Right ventricle myocardium inferior (tissue), 1 donor: ENCODE results near the gene NPIPA3. TPM values are rescaled to one million over a fixed set of nuclear protein-coding genes. Genes with fewer than 3 reads are reported as not detected.
"Not testable (repeated sequence)": the region's sequence is repeated elsewhere in the genome, so short reads cannot be mapped to it uniquely, and the experiment has no call there.

Source experiments
- ATAC-seq: fragments of 200-7000 bp; cut with Tn5 transposase; one replicate; pipeline ENCODE4 v1.9.1; 2020; ENCODE audit warnings: mild to moderate bottlenecking, moderate library complexity
- DNase-seq: peaks from one replicate; pipeline ENCODE4 v3.0.0; 2021; ENCODE audit errors: missing footprints
- intact Hi-C: fragments of 100-400 bp; cut with DNase I; formaldehyde crosslinking; loops from one replicate; pipeline ENCODE4 v1.11.0; 2022
- total RNA-seq: library from RNA; stranded (reverse); fragmentation: NEBNext Ultra II Directional; extraction: Animal tissue kit (Norgen Biotek cat#: 25700); gene quantifications from one replicate; pipeline ENCODE4 v1.2.1, GENCODE V29; 2021
- donor health status: DM: no; HTN: yes; CAD: no; lungs with severe emphysema.

The NPIPA3 gene
- total RNA-seq, 1 donor from 2014 or later, result 1.4 TPM

GRCh38 chr16:14740832-14741385 lies 37.7 kb downstream of the NPIPA3 start:
- DNase-seq, intact Hi-C loops, ATAC-seq: not testable (repeated sequence)

- DNase-seq, intact Hi-C loops, ATAC-seq: not testable (repeated sequence)
Observed at GRCh38 chr16:14741794-14742193, 38.6 kb downstream of the NPIPA3 start.

- intact Hi-C loops, DNase-seq: not testable (repeated sequence)
- peak; percentile 99 for ATAC-seq
Observed at GRCh38 chr16:14742273-14743128, 39.3 kb downstream of the NPIPA3 start, which contains the start of gene NPIPA2. NPIPA2 (plus strand) TSS chr16:14742533; CDS start chr16:14748066, 5,533 bp downstream.

GRCh38 chr16:14773654-14774053 lies 70.4 kb downstream of the NPIPA3 start:
- intact Hi-C loops, ATAC-seq: not testable (repeated sequence)

GRCh38 chr16:14775624-14776023 lies 72.4 kb downstream of the NPIPA3 start:
- DNase-seq, intact Hi-C loops, ATAC-seq: not testable (repeated sequence)

More at GRCh38 chr16:14773654-14774053, 70.4 kb downstream of the NPIPA3 start:
- not testable (repeated sequence) for DNase-seq

Other genes with a start within 250 kb of the NPIPA3 start
- gene PARN, start 73.2 kb upstream of the NPIPA3 start, total RNA-seq, result 17.2 TPM
- gene BFAR, start 70.5 kb upstream of the NPIPA3 start, total RNA-seq, result 26.0 TPM
- not detected for gene PLA2G10, start 9.1 kb upstream of the NPIPA3 start, total RNA-seq
- 3.0 TPM for gene NPIPA2, start 39.1 kb downstream of the NPIPA3 start, total RNA-seq
- gene NOMO1, start 130.3 kb downstream of the NPIPA3 start, total RNA-seq, result 128 TPM
- gene NPIPA1, start 234.0 kb downstream of the NPIPA3 start, total RNA-seq, result 45.3 TPM